Endometrium (tissue), 2 donors: ENCODE data around the gene CDC34.

Experiments used
- FAIRE-seq: peaks from 2 replicates; lab custom pipeline; 2012; peaks lifted over from hg19 to GRCh38; lab: Jason Lieb, UNC
- donor health status: control.
- donor health status: control.

The CDC34 gene, protein sequence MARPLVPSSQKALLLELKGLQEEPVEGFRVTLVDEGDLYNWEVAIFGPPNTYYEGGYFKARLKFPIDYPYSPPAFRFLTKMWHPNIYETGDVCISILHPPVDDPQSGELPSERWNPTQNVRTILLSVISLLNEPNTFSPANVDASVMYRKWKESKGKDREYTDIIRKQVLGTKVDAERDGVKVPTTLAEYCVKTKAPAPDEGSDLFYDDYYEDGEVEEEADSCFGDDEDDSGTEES

DNA sequence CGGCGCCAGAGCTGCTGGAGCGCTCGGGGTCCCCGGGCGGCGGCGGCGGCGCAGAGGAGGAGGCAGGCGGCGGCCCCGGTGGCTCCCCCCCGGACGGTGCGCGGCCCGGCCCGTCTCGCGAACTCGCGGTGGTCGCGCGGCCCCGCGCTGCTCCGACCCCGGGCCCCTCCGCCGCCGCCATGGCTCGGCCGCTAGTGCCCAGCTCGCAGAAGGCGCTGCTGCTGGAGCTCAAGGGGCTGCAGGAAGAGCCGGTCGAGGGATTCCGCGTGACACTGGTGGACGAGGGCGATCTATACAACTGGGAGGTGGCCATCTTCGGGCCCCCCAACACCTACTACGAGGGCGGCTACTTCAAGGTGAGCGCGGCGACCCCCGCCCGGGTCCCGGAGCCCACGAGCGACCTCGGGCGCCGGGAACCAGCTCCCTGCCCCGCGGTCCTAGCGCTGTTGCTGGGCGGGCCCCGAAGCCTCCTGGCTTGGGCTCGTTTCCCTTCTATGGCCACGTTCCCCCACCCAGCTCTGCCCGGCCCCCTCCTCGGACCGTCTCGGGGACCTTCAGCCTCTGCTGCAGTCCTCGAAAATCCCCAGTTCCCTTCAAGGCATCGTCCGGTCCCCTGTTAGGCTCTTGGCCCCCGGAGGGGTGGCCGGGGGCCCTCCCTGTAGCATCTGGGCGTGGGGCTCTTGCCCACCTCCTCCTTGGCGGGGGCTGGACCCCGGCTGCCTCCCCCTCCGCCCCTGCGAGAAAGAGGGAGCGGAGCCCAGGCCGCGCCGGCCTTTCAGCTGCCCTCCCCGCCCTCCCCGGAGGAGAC is at the start of gene CDC34:
Gene CDC34, plus strand, starts transcription at position 8 of the 808 bp plus-strand sequence. Its CDS starts 172 bp downstream, at position 180.
- FAIRE-seq = no peak

DNA sequence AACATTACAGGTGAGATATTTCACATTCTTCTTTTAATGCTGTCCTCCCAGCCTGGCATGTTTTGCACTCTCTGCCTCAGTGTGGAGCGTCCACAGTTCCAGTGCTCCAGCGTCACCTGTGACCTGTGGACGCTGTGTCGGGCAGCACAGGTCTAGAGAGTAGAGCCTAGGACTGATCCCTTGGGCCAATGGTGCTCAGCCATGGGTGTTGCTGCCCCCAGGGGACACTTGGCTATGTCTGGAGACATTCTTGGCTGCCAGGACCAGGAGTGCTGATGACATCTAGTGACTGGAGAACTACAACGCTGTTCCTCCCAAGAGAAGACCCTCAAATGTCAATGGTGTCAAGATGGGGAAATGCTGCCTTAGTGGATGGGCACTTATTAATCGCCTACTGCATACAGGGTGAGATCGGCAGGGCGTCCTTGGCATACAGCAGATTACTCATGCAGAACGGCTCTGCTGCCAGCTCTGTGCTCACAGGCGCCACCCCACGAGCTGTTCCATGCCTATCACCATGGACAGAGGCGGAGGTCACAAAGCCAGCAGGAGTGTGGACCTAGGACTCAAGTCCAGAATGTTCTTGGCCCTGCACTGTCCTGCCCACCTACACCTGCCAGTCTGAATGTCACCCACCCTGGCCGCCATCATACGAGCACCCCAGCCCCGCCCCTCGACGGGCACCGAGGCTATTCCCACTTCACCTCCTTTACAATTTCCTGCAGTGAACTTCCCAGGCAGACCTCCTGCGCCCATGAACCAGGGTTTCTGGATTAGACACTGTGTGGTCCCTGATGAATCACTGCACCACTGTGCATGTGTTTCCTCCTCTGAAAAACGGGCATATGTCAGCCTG is 49.1 kb upstream of the CDC34 start:
- no peak for FAIRE-seq

DNA sequence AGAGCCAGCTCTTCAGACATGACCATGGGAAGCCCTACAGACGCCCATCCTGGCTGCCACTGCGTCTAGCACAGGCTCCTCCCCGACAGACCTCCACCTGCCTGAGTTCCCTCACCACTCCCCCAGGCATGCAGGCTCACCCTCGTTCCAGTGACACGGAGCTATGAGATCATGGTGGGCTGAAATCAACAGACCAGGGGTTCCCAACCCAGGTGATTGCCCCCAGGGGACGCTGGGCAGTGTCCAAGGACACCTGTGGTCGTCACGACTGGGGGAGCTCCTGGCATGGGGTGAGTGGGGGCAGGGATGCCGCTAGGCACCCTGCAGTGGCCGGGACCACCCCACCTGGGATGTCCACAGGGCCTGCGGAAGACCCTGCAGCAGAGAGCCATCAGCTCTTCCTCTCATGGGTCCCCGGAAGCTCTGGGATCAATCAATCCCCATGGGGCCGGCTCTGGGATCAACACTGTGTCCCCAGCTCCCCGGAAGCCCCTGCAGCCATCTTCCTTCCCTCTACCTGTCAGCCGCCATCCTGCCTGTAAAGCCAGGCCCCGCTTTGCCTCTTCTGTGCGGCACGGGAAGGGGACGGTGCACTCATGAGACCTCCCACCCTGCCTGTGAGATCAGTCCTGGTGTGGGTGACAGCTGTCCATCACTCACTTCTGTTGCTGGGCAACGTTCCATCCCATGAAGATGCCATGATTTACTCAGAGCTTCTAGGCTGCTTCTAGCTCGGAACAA is 48.1 kb upstream of the CDC34 start:
- FAIRE-seq = no peak

DNA sequence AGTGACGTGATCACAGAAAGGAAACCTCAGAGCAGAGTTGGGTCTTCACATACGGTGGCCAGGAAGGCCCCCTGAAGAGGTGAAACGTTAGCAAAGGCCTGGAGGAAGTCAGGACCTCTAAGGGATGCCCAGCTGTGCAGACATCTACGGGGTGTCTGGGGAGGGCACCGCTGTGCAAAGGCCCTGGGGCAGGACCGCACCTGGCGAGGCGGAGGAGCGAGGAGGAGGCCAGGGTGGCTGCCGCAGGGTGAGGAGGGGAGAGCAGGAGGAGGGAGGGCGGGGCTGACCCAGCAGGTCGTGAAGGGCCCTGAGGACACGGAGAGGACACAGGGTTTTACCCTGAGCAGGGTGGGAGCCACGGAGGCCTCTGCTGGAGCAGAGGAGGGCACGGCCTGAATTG is 47.1 kb upstream of the CDC34 start:
- FAIRE-seq = no peak

DNA sequence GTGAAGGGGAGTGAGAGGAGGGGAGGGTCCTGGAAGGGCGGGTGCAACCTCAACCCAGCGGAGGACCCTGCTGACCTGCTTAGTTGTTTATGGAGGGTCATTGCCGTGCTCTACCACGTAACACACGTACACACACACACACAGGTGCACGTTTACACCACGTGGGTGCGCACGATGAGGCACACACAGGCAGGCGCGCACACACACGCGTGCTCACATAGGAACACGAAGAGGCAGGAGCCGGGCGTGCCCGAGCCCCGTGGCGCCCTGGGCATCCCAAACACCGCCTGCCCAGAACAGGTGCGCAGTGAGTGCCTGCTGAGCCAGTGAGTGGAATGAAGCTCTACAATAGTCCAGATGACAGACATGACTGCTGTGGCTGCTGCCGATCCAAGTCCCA is 46.5 kb upstream of the CDC34 start:
- no peak for FAIRE-seq

DNA sequence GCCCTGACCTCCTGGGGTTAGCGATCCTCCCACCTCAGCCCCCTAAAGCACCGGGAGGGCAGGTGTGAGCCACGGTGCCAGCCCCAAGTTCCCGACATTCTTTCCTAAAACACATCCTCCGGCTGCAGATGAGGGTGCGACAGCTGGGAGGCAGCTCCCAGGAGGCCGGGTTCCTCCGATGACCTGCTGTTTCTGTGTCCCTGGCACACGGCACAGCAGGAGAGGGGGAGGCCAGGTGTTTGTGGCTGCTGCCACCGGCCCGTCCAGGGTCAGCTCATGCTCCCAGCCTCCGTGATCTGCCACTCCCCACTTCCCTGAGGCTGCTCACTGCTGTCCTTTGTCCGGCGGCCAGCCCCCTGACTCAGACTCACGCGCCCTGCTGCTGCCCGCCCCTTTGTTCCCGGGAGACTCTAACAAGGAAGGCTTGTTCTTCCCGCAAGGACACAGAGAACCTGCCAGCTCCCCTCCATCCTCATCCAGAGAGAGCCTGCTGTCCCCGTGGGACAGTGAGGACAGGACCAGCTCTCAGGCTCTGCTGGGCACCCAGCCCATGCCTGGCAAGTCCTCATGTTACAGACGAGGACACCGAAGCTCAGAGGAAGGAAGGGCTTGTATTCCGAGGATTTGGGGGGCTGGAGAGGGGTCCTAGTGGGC is 45.9 kb upstream of the CDC34 start:
- FAIRE-seq = no peak

DNA sequence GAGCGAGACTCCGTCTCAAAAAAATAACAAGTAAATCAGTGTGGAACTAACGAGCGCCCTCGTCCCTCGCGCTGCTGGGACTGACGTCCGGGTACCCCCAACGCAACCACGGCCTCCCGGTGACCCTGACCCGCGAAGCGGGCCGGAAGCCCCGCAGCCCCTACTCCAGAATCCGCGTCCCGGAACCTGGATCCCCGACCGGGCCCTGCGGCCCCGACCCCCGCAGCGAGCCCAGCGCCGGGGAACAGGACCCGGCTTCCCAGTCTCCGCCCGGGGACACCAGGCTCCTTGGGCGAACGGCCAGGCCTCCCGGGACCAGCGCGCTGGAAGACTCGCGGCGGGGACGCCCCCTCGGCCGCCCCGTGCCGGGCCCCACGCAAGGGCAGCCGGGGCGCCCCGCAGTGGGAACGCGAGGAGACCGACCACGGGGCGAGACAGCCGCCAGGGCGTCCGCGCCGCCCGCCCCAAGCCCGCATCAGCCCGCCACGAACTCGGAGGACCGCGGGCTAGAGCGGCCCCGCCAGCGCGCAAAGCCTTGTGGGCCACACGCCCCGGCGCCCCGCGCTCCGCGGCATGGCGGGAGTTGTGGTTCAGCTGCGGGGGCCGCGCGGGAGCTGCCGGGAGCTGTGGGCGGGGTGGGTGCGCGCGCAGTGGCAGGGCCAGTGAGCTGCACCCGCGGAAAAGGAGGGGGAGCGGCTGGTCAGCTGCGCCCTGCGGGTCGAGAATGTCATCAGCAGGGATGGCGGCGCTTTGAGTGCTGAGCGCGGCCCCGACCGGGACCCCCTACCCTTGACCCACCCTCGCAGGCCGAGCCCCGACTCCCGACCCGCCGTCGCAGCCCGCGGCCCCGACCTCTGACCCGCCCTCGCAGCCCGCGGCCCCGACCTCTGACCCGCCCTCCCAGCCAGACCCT is 42.8 kb upstream of the CDC34 start:
- FAIRE-seq = no peak

DNA sequence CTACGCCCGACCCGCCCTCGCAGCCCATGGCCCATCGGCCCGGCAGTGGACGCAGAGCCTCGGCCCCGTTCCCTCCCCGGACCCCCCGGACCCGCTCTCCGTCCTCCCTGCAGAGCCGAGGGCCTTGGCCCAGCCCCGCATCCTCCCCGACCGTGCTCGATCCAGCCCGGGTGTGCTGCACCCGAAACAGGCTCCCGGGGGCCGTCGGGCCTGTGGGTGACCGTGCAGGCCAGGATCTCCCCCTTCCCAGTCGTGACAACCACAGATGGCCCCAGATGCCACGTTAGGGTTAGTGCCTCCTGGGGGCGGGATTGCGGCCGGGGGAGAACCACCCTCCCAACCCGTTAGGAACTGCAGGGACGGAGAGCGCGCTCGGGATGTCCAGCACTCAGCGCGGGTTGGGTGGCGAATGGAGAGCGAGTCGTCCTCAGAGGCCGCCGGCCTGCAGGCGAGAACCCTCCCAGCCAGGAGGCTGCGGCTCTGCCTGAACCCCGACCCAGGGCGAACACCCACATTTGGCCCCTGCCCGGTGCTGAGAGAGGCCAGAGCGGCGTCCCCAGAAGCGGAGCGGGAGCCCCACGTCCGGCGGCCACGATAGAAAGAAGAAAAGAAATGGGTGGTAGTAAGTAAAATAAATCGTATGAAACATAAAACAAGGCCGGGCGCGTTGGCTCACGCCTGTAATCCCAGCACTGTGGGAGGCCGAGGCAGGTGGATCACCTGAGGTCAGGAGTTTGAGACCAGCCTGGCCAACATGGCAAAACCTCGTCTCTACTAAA is 42.0 kb upstream of the CDC34 start:
- no peak for FAIRE-seq

DNA sequence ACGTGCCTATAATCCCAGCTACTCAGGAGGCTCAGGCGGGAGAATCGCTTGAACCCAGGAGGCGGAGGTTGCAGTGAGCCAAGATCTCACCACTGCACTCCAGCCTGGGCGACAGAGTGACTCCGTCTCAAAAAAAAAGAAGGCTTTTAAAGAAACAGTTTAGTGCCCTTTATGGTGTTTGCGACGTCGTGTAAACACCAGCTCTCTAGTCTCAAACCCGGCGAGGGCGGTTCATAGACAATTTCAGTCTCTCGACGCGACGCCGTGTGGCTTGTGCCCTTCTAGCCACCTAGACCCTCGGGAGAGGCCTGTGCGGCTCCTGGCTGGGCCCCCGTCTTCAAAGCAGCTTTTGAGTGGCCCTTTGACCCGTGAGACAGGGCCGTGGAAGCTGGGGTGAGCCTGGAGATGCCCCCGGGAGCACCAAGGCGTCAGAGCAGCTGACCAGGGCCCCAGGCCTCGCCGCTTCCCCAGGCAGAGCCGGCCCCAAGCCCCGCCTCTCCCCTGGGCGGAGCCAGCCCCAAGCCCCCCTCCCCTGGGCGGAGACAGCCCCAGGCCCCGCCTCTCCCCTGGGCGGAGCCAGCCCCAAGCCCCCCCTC is 40.3 kb upstream of the CDC34 start:
- FAIRE-seq = no peak

DNA sequence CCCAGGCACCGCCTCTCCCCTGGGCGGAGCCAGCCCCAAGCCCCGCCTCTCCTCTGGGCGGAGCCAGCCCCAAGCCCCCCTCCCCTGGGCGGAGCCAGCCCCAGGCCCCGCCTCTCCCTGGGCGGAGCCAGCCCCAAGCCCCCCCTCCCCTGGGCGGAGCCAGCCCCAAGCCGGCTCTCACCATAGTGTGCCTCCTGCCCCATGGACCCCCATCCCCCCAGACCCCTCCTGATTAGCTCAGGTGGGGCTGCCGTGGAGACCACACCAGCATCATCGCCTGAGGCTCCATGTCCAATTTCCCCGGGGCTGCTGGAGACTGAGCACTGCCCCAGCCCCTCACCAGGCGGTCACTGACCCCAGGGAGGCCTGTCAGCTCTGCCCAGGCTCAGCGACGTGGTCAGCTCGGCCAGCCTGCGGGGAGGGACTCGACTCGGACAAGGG is 39.4 kb upstream of the CDC34 start:
- no peak for FAIRE-seq

DNA sequence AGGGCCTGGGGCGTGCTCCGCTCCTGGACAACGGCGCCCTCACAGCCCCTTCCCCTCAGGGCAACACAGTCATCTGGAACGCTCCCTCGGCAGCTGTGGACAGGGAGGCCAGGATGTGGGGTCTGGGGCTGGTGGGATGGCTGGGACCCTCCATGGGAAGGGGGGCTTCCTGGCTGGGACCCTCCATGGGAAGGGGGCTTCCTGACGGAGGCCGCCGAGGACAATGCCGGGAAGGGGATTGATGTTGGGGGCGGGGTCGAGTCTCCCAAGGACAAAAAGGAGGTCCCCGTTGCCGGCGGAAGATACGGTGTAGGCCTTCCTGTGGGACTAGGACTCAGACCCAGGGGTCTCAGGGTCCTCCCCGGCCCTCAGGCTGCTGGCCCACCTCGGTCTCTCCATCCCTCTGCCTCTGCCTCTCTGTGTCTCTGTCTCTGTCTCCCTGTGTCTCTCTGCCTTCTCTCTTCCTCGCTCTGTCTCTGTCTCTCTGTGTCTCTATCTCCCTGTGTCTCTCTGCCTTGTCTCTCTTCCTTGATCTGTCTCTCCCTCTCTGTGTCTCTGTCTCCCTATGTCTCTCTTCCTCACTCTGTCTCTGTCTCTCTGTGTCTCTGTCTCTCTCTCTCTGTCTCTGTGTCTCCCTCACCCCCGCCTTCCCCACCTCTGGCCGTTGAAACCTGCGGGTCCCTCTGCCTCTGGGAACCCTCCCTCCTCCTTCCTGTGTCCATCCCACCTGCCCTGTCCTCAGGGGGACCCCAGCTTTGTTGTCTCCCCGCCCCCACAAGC is 38.0 kb upstream of the CDC34 start:
- no peak for FAIRE-seq

DNA sequence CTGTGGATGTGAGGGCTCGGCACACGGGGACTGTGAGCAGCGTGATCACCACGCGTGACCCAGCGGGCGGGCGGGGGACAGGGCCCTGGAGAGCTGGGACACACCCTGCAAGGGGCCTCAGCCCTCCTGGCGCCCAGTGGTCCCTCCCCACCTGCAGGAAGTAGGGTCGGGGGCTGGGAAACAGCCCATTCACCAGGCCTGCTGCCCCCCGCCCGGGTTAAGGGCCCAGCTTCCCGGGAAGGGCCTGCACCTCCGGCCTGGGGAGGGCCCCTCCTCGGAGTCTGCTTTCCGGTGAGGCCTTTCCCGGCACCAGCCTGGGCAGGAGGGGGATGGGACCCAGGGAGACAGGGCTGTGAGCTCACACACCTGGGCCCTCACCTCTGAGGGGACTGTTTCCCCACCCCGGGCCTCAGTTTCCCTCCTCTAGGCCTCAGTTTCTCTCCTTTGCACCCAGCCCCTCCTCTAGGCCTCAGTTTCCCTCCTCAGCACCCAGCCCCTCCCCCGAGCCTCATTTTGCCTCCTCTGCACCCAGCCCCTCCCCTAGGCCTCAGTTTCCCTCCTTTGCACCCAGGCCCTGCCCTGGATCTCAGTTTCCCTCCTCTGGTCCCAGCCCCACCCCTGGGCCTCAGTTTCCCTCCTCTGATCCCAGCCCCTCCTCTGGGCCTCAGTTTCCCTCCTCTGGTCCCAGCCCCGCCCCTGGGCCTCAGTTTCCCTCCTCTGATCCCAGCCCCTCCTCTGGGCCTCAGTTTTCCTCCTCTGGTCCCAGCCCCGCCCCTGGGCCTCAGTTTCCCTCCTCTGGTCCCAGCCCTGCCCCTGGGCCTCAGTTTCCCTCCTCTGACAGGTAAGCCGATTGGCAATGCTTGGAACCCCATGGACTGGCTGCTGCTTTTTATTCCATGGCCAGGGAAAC is 37.1 kb upstream of the CDC34 start:
- FAIRE-seq = no peak

DNA sequence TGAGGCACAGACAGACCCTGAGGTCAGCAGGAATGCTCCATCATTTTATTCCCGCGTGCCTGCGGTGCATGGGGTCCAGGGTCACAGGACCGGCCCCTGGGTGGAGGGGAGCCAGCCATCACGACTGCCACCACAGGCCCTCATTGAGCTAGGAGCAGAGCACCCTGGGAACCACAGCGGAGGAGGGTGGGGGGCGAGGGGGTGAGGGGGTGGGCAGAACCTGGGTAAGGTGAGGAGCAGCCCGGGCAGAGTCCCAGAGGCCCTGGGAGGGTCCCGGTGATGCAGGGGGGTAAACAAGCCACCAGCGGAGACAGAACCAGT is 36.5 kb upstream of the CDC34 start:
- no peak for FAIRE-seq

DNA sequence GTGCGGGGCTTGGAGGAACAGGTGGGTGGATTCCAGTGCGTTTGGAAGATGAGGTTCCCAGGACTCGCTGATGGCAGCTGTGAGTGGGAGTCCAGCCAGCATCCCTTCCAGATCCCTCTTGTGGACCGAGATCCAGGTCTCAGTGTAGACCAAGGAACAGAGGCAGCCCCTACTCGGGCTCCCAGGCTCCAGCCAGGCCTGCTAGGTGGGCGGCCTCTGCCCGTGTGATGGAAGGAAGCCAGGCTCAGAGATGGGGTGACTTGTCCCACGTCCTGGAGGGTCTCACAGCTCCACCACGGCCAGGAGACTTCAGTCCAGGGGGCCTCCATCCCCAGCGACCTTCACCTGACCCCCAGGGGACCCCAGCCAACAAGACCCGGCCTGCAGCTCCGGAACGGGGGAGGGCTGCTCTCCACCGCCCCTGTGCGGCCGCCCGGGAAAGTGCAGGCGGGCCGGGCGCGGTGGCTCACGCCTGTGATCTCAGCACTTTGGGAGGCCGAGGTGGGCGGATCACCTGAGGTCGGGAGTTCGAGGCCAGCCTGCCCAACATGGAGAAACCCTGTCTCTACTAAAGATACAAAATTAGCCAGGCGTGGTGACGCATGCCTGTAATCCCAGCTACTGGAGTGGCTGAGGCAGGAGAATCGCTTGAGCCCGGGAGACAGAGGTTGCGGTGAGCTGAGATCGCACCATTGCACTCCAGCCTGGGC is 36.0 kb upstream of the CDC34 start:
- no peak for FAIRE-seq

DNA sequence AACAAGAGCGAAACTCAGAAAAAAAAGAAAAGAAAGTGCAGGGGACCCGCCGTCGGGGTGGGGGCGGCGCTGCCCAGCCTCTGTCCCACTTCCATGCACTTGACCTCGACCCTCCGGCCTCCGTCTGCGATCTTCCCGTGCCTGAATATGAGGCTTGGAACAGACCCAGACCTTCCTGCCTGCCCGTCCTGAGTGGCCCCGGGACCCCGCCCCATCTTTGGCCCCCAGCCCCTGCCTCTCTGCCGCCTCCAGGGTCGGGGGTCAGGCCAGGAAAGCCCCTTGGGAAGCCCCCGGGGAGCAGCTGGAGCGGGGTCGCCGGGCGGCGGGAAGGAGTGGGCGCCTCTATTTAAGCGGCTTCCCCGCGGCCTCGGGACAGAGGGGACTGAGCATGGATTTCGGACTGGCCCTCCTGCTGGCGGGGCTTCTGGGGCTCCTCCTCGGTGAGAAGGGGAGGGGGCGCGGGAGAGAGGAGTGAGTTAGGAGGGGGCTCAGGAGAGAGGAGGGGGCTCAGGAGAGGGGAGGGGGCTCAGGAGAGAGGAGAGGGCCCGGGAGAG is 35.4 kb upstream of the CDC34 start, which contains the start of gene MADCAM1:
Gene MADCAM1, plus strand, starts transcription at position 375 of the 554 bp plus-strand sequence. Its CDS starts 14 bp downstream, at position 389.
- no peak for FAIRE-seq

DNA sequence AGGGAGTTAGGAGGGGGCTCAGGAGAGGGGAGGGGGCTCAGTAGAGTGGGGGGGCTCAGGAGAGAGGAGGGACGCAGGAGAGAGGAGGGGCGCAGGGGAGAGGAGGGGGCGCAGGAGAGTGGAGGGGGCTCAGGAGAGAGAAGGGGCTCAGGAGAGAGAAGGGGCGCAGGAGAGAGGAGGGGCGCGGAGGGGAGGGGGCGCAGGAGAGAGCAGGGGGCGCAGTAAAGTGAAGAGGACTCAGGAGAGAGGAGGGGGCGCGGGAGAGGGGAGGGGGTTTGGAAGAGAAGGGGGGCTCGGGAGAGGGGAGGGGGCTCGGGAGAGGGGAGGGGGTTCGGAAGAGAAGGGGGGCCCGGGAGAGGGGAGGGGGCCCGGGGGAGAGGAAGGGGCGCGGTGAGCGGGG is 34.6 kb upstream of the CDC34 start:
- no peak for FAIRE-seq
